Activated T-cell treated with anti-CD3 and anti-CD28 coated beads, Interleukin-2, amount 50 U/mL, for 48 hours (primary cell): ENCODE data around the gene SLC47A2.
"Not testable (repeated sequence)": the region's sequence is repeated elsewhere in the genome, so short reads cannot be mapped to it uniquely, and the experiment has no call there.

Experiments
- DNase-seq, 2 experiments: peaks; one replicate each; pipeline ENCODE4 v3.0.0-alpha.2; 2020

The SLC47A2 gene, protein sequence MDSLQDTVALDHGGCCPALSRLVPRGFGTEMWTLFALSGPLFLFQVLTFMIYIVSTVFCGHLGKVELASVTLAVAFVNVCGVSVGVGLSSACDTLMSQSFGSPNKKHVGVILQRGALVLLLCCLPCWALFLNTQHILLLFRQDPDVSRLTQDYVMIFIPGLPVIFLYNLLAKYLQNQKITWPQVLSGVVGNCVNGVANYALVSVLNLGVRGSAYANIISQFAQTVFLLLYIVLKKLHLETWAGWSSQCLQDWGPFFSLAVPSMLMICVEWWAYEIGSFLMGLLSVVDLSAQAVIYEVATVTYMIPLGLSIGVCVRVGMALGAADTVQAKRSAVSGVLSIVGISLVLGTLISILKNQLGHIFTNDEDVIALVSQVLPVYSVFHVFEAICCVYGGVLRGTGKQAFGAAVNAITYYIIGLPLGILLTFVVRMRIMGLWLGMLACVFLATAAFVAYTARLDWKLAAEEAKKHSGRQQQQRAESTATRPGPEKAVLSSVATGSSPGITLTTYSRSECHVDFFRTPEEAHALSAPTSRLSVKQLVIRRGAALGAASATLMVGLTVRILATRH

GRCh38 chr17:19716108-19717030, at the start of gene SLC47A2:
Gene SLC47A2 (minus strand): TSS chr17:19716584. CDS start chr17:19716555, 29 bp downstream.
- no peak for DNase-seq

DNA sequence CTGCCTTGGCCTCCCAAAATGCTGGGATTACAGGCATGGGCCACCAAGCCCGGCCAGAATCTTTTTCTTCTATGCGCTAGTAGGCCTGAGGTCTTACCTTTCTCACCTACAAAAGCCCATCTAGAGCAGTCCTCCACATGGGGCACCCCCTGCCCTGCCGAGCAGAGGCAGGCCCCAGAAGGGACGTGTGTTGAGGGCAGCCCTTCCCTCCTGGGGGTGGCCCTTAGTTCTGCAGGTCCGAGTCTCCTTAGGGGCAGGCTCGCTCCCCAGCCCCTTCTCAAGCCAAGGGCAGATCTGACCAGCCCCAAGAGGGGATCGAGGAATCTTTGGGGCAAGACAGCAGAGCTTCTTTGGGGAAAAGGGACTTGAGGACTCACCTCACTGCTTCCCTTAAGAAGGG, 49.6 kb upstream of the SLC47A2 start:
- no peak for DNase-seq

DNA sequence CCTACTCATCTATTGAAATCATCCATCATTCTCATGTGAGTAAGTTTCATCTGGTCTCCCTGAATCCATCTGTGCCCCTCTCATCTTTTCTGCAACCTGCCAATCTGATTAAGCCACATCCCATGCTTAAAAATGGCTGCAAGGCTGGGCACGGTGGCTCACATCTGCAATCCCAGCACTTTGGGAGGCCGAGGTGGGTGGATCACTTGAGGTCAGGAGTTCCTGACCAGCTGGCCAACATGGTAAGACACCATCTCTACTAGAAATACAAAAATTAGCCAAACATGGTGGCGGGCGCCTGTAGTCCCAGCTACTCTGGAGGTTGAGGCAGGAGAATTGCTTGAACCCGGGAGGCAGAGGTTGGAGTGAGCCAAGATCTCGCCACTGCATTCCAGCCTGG, 47.6 kb upstream of the SLC47A2 start:
- not testable (repeated sequence) for DNase-seq

DNA sequence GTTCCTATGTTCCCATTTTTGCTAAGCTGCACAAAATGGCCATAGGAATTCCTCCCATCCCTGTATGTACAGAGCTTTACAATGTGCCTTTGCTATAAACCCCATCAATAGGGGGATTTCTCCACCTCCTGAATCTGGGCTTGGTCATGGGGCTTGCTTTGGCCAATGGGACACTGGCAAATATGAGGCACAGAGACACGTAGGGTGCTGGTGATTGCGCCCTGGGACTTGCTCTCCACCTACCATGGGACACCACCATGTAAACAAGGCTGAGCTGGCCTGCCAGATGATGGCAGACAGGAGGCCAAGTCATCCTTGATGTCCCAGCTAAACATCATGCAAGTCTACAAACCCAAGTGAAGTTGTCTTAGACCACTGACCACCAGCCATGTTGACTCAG, 47.0 kb upstream of the SLC47A2 start:
- DNase-seq, result no peak

DNA sequence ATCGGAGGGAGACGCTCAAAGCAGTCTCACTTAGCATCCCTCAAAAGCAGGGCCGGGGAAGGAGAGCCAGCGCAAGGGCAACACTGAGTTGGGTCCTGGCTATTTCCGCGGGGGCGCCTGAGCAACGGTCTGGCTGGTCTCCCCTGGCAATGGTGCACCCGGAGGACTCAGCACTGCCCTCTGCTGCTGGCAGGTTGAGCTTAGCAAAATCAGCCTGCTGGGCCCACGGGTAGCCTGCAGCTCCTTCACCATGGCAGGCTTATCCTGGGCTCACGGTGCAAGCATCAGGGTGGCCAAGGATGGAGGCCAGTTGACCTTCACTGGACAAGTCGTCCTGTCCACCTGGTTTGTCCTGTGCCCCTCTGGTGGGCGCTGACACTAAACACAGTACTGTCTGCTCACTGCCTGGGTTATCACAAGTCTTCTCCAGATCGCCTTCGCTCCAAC, 46.2 kb upstream of the SLC47A2 start:
- peak; percentile 80 to 83 for DNase-seq

GRCh38 chr17:19760746-19761145, 44.4 kb upstream of the SLC47A2 start:
- no peak for DNase-seq

- DNase-seq, result peak in 1 of 2 experiments; percentile 8
Observed at GRCh38 chr17:19759568-19760549, 43.5 kb upstream of the SLC47A2 start.

DNA sequence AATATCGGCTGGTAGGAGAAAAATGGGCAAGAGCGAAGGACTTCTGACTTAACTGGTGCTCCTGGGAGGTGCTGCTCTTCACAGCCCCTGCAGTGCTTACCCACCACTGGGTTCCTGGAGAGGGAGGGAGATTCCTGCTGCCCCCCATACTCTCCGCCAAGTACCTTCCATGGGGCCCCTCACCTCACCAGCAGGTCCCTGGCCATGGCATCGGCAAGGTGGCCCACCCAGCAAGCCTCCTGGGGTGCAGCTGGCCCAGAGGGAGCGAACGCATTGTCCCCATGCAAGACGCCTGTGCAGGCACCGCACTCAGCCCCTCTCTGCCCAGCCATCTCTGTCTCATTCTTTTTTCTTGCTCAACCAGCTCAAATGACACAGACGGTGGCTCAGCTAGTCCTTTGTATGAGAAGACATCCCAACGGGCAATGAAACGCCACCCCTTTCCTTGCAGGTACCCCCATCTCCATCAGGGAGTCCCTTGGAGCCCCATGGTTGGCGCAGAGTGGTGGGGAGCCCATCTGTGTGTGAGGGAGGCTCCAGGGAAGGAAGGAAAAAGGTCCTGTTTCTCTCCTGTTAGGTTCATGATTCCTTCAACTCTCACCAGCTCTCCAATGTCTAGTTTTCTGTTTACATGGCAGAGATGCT, 41.3 kb upstream of the SLC47A2 start:
- DNase-seq, result no peak

GRCh38 chr17:19756546-19756945, 40.2 kb upstream of the SLC47A2 start:
- no peak for DNase-seq

- DNase-seq, result no peak
Observed at GRCh38 chr17:19755821-19756510, 39.6 kb upstream of the SLC47A2 start.

DNA sequence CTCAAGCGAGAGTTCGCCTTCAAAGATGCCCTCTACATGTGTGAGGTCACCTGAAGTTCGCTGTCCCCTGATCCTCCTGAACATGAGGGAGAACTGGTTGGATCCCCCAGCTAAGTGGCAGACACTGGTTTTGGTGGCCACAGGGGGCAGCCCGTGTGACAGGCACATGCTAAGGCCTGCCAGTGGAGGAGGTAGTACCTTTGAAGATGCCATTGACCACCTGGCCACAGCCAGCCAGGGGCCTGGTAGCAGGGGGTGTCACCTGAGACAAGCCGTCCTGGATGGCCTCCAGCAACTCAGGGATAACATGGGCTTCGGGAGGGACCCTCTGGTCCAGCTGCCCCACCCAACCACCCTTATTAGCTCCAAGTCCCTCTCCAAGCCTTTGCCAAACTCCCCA, 39.0 kb upstream of the SLC47A2 start:
- no peak for DNase-seq

DNA sequence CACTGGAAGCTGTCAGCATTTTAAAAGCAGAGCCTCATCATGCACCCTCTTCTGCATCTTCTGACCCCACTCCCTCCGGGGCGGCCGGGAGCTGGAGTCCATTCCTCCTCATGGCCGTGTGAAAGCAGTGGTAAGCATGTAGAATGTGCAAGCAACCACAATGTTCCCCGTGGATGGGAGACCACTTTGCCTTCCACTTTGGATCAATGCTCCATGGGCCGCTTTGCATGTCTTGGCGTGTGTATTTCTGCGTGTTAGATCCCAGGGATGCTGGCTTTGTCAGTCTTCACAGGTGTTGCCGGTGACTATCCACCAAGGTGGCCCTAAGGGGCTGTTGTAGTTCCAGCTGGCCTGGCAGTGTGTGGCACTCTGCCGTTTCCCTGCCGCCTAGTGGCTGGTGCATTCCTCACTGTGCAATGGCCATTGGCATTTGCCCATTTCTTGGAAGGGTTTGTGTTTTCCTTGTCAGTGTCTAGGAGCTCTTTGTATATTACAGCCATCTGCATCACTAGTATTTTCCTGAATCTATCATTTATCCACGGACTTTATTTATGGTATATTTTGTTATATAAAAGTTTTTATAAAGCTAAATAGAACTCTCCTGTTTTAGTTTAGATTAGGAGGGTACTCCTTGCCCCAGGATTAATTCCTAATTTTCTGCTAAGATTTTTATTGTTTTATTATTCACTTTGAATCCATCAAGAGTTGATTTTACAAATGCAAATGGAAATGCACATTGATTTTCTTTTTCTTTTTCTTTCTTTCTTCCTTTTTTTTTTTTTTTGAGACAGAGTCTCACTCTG, 37.5 kb upstream of the SLC47A2 start:
- no peak for DNase-seq

DNA sequence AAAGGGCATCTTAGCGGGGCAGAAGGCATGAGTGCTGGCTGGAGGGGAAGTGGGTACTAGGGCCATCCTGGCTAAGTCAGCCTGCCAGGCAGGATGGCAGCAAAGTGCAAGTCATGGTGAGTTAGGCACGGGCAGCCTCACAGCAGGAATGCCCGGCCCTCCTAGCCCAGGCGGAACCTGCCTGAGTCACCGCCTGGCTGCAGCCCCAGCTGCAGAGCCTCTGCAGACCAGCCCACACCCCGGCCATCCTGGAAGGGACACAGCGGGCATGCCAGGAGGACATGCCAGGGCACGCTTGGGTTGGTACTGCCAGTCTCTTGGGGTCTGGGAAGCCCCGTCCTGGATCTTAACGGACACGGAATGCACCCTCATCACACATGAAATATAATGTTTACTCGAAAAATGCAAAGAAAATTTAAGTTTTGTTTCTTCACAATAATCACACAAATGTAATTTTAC, 36.7 kb upstream of the SLC47A2 start:
- no peak for DNase-seq

GRCh38 chr17:19752216-19753050, 36.0 kb upstream of the SLC47A2 start:
- no peak for DNase-seq

GRCh38 chr17:19750835-19751234, 34.5 kb upstream of the SLC47A2 start:
- no peak for DNase-seq

DNA sequence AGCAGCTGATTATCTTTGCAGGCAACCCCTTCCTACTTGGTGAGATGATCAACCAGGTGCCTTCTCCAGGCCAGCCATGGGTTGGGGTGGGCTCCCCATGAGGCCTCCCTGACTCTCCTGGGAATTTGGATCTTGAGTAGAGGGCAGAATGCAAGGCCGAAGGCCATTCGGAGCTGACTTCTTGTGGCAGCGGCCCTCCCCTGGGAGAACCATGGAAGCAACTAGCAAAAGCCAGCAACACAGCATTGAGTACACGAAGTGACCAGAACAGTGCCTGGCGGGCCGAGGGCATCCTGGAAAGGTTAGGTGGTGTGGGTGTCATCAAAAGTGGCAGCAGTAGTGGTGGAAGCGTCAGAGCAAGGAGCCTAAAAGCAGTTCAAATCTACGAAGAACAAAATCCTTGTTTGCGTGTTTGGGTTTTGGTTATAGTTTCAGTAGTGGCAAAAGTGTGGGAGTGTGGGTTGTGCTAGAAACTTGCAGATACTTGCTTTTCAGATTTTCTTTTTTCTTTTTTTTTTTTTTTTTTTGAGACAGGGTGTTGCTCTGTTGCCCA, 33.7 kb upstream of the SLC47A2 start:
- DNase-seq, result no peak

GRCh38 chr17:19748807-19749193, 32.4 kb upstream of the SLC47A2 start:
- DNase-seq, result no peak
